ENCODE measurements around the gene RAB27B. TPM values are rescaled to one million over a fixed set of nuclear protein-coding genes. Genes with fewer than 3 reads are reported as not detected.

RAB27B gene
- total RNA-seq, 1 experiment from 2014 or later: 0.87 TPM

GRCh38 chr18:54843314-54843713 lies 15.0 kb downstream of the RAB27B start (continued):
- TF ChIP-seq ZNF281 (CRISPR knock-in tag; IDR thresholded peaks at IDR 0.05) (no peak), JAZF1 (CRISPR knock-in tag; IDR thresholded peaks at IDR 0.05) (no peak), ATF3 (CRISPR knock-in tag; conservative IDR thresholded peaks at IDR 0.05) (no peak), AR (CRISPR knock-in tag; IDR thresholded peaks at IDR 0.05) (no peak), CDX4 (CRISPR knock-in tag; IDR thresholded peaks at IDR 0.05; ENCODE audit: borderline replicate concordance) (no peak), ZNF423 (CRISPR knock-in tag; IDR thresholded peaks at IDR 0.05) (no peak), HMGA2 (CRISPR knock-in tag; IDR thresholded peaks at IDR 0.05) (no peak), NR2C2 (CRISPR knock-in tag; IDR thresholded peaks at IDR 0.05) (no peak), ZBTB21 (CRISPR knock-in tag; IDR thresholded peaks at IDR 0.05; ENCODE audit: borderline replicate concordance) (no peak), HMGXB4 (CRISPR knock-in tag; IDR thresholded peaks at IDR 0.05) (no peak), ZSCAN18 (CRISPR knock-in tag; IDR thresholded peaks at IDR 0.05) (no peak), CBFB (CRISPR knock-in tag; IDR thresholded peaks at IDR 0.05; ENCODE audit: low read depth) (no peak)

- H3K4me1 Mint-ChIP-seq: peaks cover 6% of the 10 kb centered on the region
- ChIA-PET POLR2A (no interaction called here), CTCF (no interaction called here)
- H3K9me3 Mint-ChIP-seq: no peaks in the 10 kb centered on the region
- ATAC-seq: no peak
- no peak for DNase-seq (ENCODE audit: low spot score)
- H3K36me3 Mint-ChIP-seq: no peaks in the 10 kb centered on the region
- no peaks in the 10 kb centered on the region for H3K27me3 Mint-ChIP-seq (ENCODE audit: low read depth)
- H3K4me3 Mint-ChIP-seq: no peak overlapping the region
- H3K27ac Mint-ChIP-seq: no peak overlapping the region
- TF ChIP-seq AR (CRISPR knock-in tag; IDR thresholded peaks at IDR 0.05): no peak
- no peak for TF ChIP-seq ZNF219 (CRISPR knock-in tag; IDR thresholded peaks at IDR 0.05; ENCODE audit: borderline replicate concordance)
- TF ChIP-seq ELF4 (CRISPR knock-in tag; IDR thresholded peaks at IDR 0.05; ENCODE audit: low read depth): no peak
- TF ChIP-seq PREB (CRISPR knock-in tag; IDR thresholded peaks at IDR 0.05; ENCODE audit: borderline replicate concordance): no peak
- TF ChIP-seq CDX4 (CRISPR knock-in tag; IDR thresholded peaks at IDR 0.05; ENCODE audit: borderline replicate concordance): no peak
- TF ChIP-seq TEAD4 (CRISPR knock-in tag; IDR thresholded peaks at IDR 0.05): no peak
- no peak for TF ChIP-seq EMX1 (CRISPR knock-in tag; IDR thresholded peaks at IDR 0.05)
These were observed 17.5 kb downstream of the RAB27B start for GRCh38 chr18:54845787-54846186.

All from WTC11 (cell line).